HepG2 (cell line): Measurements from ENCODE around the gene GGCT. TPM values are rescaled to one million over a fixed set of nuclear protein-coding genes. Genes with fewer than 3 reads are reported as not detected.

Experiments
- ATAC-seq: fragments of 200-7000 bp; cut with Tn5 transposase; 3 replicates; pipeline ENCODE4 v1.9.1; 2020; ENCODE audit warnings: mild to moderate bottlenecking, moderate library complexity
- BruUV-seq: library from RNA; stranded (reverse); fragments of 400-500 nt; replicated peaks from 2 replicates; lab custom pipeline; 2021; lab: Mats Ljungman, UMichigan
- CTCF ChIA-PET: fragments of 300-600 bp; formaldehyde crosslinking; extraction: SDS; loops from one replicate; lab custom pipeline; 2021; ENCODE audit warnings: low total read pairs, inconsistent platforms, low intra/inter-chr PET ratio; lab: Yijun Ruan, JAX
- POLR2A ChIA-PET: fragments of 350-600 bp; sonication (Branson Sonifier 250); formaldehyde crosslinking; loops from one replicate; lab custom pipeline; 2020; ENCODE audit warnings: antibody characterized with exemption, inconsistent platforms; lab: Yijun Ruan, JAX
- DNase-seq: peaks from one replicate; pipeline ENCODE4 v3.0.0-alpha.2; 2015; ENCODE audit warnings: low spot score
- FAIRE-seq: peaks from 3 replicates; lab custom pipeline; 2011; peaks lifted over from hg19 to GRCh38; lab: Jason Lieb, UNC
- H2AFZ ChIP-seq: one replicate; pipeline ENCODE4 v1.6.1; 2011; ENCODE audit warnings: low read length, inconsistent platforms
- H3K27ac ChIP-seq: fragments of 300-600 bp; 3 replicates; pipeline ENCODE4 v1.8.0; 2011; ENCODE audit warnings: mixed run types, mild to moderate bottlenecking, mixed read lengths, low read length, inconsistent platforms; ENCODE audit not compliant: insufficient read depth; ENCODE audit errors: extremely low read length
- H3K27me3 ChIP-seq, 2 experiments: fragments of 200-600 bp in 1 of 2; 2 replicates in 1 of 2; 3 replicates in 1 of 2; pipeline versions ENCODE4 v1.6.0 to v1.8.0; 2011; ENCODE audit warnings: low read length in 2 of 2, mild to moderate bottlenecking in 2 of 2, moderate library complexity in 2 of 2, inconsistent platforms in 1 of 2; ENCODE audit not compliant: insufficient read depth in 2 of 2, control insufficient read depth in 1 of 2
- H3K36me3 ChIP-seq, 2 experiments: fragments of 200-600 bp in 1 of 2; replicated peaks in 1 of 2; 2 replicates in 1 of 2; 3 replicates in 1 of 2; pipeline versions ENCODE4 v1.5.1 to v1.8.0; 2011; ENCODE audit warnings: low read length in 2 of 2, inconsistent platforms in 1 of 2; ENCODE audit not compliant: insufficient read depth in 2 of 2, control insufficient read depth in 1 of 2
- H3K4me1 ChIP-seq: 2 replicates; pipeline ENCODE4 v1.5.1; 2012; ENCODE audit warnings: low read length, inconsistent platforms; ENCODE audit not compliant: insufficient read depth
- H3K4me2 ChIP-seq: 2 replicates; pipeline ENCODE4 v1.6.0; 2011; ENCODE audit warnings: low read depth, low read length, inconsistent platforms
- H3K4me3 ChIP-seq, 3 experiments: fragments of 200-600 bp in 1 of 3; sonication (generic), shearing (Covaris generic) in 1 of 3; replicated peaks in 1 of 3; 2 replicates each; pipeline ENCODE4 v1.5.1; 2011 to 2016; ENCODE audit warnings: low read length in 3 of 3, inconsistent platforms in 2 of 3, low read depth in 2 of 3, mild to moderate bottlenecking in 2 of 3, control low read depth in 1 of 3, mixed read lengths in 1 of 3; ENCODE audit not compliant: insufficient read depth in 1 of 3
- H3K79me2 ChIP-seq: one replicate; pipeline ENCODE4 v1.6.1; 2011; ENCODE audit warnings: low read length, inconsistent platforms; ENCODE audit not compliant: insufficient read depth
- H3K9ac ChIP-seq: 2 replicates; pipeline ENCODE4 v1.6.0; 2011; ENCODE audit warnings: mild to moderate bottlenecking, low read depth, low read length, inconsistent platforms; ENCODE audit not compliant: insufficient read depth
- H3K9me3 ChIP-seq: 2 replicates; pipeline ENCODE4 v1.5.1; 2012; ENCODE audit warnings: mild to moderate bottlenecking, low read length
- H4K20me1 ChIP-seq: 2 replicates; pipeline ENCODE4 v1.6.0; 2011; ENCODE audit warnings: inconsistent platforms, mild to moderate bottlenecking, low read length, moderate library complexity; ENCODE audit not compliant: insufficient read depth
- AGO2 ChIP-seq: fragments of 200-400 bp; formaldehyde crosslinking; optimal IDR thresholded peaks from 2 replicates; pipeline ENCODE3; 2017; ENCODE audit warnings: mild to moderate bottlenecking, low read depth, low read length, moderate library complexity
- CEBPG ChIP-seq: IDR thresholded peaks from 2 replicates; pipeline ENCODE4 v1.6.1; 2016
- CENPT ChIP-seq: sonication (generic); formaldehyde crosslinking; IDR thresholded peaks from 2 replicates; pipeline ENCODE4 v1.8.0; 2022; ENCODE audit warnings: low read depth, mild to moderate bottlenecking, moderate library complexity, missing genetic modification reagents
- GTF2F1 ChIP-seq: fragments of 150-350 bp; IDR thresholded peaks from 2 replicates; pipeline ENCODE4 v1.6.1; 2014; ENCODE audit warnings: low read length
- HDAC6 ChIP-seq: fragments of 200-600 bp; sonication (generic); IDR thresholded peaks from 2 replicates; pipeline ENCODE4 v1.7.0; 2017; ENCODE audit warnings: mild to moderate bottlenecking, antibody characterized with exemption, low read length, low read depth
- SIN3A ChIP-seq: IDR thresholded peaks from 2 replicates; pipeline ENCODE4 v1.6.1; 2011; ENCODE audit warnings: low read depth, mild to moderate bottlenecking, control low read depth, low read length, borderline replicate concordance
- ZNF260 ChIP-seq: sonication (generic); formaldehyde crosslinking; IDR thresholded peaks from 2 replicates; pipeline ENCODE4 v1.4.0; 2020; ENCODE audit warnings: missing genetic modification reagents, low read depth, mild to moderate bottlenecking, borderline replicate concordance
- ZNF326 ChIP-seq: sonication (generic); formaldehyde crosslinking; IDR thresholded peaks from 2 replicates; pipeline ENCODE4 v1.4.0; 2020; ENCODE audit warnings: missing genetic modification reagents, borderline replicate concordance
- ZNF350 ChIP-seq: sonication (generic); formaldehyde crosslinking; IDR thresholded peaks from 2 replicates; pipeline ENCODE4 v1.4.0; 2020; ENCODE audit warnings: mild to moderate bottlenecking, low read depth, missing genetic modification reagents, borderline replicate concordance
- ZNF616 ChIP-seq: sonication (generic); formaldehyde crosslinking; IDR thresholded peaks from 2 replicates; pipeline ENCODE4 v1.5.0; 2020; ENCODE audit warnings: low read depth, mild to moderate bottlenecking, missing genetic modification reagents
- ZNF782 ChIP-seq: sonication (generic); formaldehyde crosslinking; IDR thresholded peaks from 2 replicates; pipeline ENCODE4 v1.4.0; 2020; ENCODE audit warnings: missing genetic modification reagents, mild to moderate bottlenecking, borderline replicate concordance
- WGBS: methylation state at CpG from one replicate; pipeline ENCODE4 v1.1.6; 2017; ENCODE audit warnings: low lambda C conversion rate; 5-methylcytosine and 5-hydroxymethylcytosine counted together
- in situ Hi-C: cut with HindIII; loops from 2 replicates; pipeline ENCODE4 v1.10.0; 2017; ENCODE audit warnings: low pct_unique_long_range_greater_than_20kb; ENCODE audit not compliant: extremely low pct_ligation_motif_present
- intact Hi-C: fragments of 100-400 bp; cut with micrococcal nuclease; formaldehyde crosslinking; loops from one replicate; pipeline ENCODE4 v1.10.0; 2022; ENCODE audit not compliant: unreplicated experiment
- polyA plus RNA-seq, 8 experiments: library from polyadenylated mRNA; depleted of rRNA in 3 of 8; stranded (reverse) in 7 of 8; unstranded in 1 of 8; fragments of >200 nt; fragmentation: Illumina TruSeq in 4 of 8; extraction: Trizol in 4 of 8; gene quantifications; 2 replicates each; pipeline versions ENCODE4 v1.2.1 to v1.2.3, GENCODE V29; 2011 to 2016; ENCODE audit warnings: low read depth in 4 of 8, missing spikeins in 1 of 8, mixed read lengths in 1 of 8; ENCODE audit not compliant: insufficient read depth in 1 of 8
- total RNA-seq, 5 experiments: library from RNA; depleted of rRNA; stranded (reverse); fragments of >200 nt; fragmentation: Illumina TruSeq; extraction: Trizol; gene quantifications; 2 replicates each; pipeline ENCODE4 v1.2.3, GENCODE V29; 2016; ENCODE audit warnings: low read depth in 1 of 5
- TF ChIP-seq, protein P1 (sequence below): sonication (generic); formaldehyde crosslinking; IDR thresholded peaks from one replicate; pipeline ENCODE4 v1.5.1; 2020; ENCODE audit warnings: mild to moderate bottlenecking, missing genetic modification reagents; ENCODE audit errors: not compliant biosample characterization
- TF ChIP-seq, protein P2 (sequence below): sonication (generic); formaldehyde crosslinking; IDR thresholded peaks from 2 replicates; pipeline ENCODE4 v1.5.0; 2020; ENCODE audit warnings: missing genetic modification reagents, mild to moderate bottlenecking, borderline replicate concordance

Gene GGCT
- total and polyA plus RNA-seq, 2 of the 13 experiments (the other 11 are each of a cell fraction or from before 2014, with no cell fraction given): 19.5 to 78.3 TPM

DNA sequence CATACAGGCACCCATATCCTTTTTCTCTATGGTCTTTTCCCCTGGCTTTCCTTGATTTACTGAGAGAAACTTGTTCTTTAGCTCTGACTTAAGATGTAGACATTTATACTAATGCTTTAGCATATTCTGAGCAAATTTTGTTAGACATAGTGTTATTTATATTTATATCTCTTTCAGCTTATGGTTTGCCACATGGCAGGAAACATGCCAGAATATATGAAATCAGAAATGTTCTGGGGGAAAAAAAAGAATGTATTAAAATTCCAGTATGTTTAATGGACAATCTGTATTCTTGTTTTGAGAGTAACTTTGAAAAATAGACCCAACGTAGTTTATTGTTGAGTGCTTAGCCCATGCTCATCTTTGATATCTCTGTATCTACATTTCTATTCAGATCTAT, 10.1 kb upstream of the GGCT start:
- Histone ChIP-seq H3K9me3 (no peaks in the 10 kb centered on the region), H3K4me2 (no peak overlapping the region), H4K20me1 (no peaks in the 10 kb centered on the region), H3K9ac (no peak overlapping the region), H3K4me1 (no peaks in the 10 kb centered on the region), H3K36me3 (no peaks in the 10 kb centered on the region), H2AFZ (no peak overlapping the region), H3K79me2 (no peaks in the 10 kb centered on the region), H3K27me3 (no peaks in the 10 kb centered on the region), H3K27ac (no peak overlapping the region), H3K4me3 (no peak overlapping the region)
- ATAC-seq: no peak
- in situ Hi-C loops: no loop called here
- no TSS peak for BruUV-seq
- CTCF ChIA-PET: no interaction called here
- FAIRE-seq: no peak
- no peak for DNase-seq
- POLR2A ChIA-PET: no interaction called here
- WGBS: 79% methylated on average over 1 of the region's 1 CpG
- intact Hi-C loops: no loop called here
- TF ChIP-seq AGO2 (no peak), ZNF782 (CRISPR knock-in tag) (no peak), SIN3A (no peak), ZNF616 (CRISPR knock-in tag) (no peak), ZNF326 (CRISPR knock-in tag) (no peak), GTF2F1 (no peak), ZNF350 (no peak), HDAC6 (no peak), CENPT (CRISPR knock-in tag) (no peak), CEBPG (CRISPR knock-in tag) (no peak), ZNF260 (CRISPR knock-in tag) (no peak)
- TF ChIP-seq, protein P1, sequence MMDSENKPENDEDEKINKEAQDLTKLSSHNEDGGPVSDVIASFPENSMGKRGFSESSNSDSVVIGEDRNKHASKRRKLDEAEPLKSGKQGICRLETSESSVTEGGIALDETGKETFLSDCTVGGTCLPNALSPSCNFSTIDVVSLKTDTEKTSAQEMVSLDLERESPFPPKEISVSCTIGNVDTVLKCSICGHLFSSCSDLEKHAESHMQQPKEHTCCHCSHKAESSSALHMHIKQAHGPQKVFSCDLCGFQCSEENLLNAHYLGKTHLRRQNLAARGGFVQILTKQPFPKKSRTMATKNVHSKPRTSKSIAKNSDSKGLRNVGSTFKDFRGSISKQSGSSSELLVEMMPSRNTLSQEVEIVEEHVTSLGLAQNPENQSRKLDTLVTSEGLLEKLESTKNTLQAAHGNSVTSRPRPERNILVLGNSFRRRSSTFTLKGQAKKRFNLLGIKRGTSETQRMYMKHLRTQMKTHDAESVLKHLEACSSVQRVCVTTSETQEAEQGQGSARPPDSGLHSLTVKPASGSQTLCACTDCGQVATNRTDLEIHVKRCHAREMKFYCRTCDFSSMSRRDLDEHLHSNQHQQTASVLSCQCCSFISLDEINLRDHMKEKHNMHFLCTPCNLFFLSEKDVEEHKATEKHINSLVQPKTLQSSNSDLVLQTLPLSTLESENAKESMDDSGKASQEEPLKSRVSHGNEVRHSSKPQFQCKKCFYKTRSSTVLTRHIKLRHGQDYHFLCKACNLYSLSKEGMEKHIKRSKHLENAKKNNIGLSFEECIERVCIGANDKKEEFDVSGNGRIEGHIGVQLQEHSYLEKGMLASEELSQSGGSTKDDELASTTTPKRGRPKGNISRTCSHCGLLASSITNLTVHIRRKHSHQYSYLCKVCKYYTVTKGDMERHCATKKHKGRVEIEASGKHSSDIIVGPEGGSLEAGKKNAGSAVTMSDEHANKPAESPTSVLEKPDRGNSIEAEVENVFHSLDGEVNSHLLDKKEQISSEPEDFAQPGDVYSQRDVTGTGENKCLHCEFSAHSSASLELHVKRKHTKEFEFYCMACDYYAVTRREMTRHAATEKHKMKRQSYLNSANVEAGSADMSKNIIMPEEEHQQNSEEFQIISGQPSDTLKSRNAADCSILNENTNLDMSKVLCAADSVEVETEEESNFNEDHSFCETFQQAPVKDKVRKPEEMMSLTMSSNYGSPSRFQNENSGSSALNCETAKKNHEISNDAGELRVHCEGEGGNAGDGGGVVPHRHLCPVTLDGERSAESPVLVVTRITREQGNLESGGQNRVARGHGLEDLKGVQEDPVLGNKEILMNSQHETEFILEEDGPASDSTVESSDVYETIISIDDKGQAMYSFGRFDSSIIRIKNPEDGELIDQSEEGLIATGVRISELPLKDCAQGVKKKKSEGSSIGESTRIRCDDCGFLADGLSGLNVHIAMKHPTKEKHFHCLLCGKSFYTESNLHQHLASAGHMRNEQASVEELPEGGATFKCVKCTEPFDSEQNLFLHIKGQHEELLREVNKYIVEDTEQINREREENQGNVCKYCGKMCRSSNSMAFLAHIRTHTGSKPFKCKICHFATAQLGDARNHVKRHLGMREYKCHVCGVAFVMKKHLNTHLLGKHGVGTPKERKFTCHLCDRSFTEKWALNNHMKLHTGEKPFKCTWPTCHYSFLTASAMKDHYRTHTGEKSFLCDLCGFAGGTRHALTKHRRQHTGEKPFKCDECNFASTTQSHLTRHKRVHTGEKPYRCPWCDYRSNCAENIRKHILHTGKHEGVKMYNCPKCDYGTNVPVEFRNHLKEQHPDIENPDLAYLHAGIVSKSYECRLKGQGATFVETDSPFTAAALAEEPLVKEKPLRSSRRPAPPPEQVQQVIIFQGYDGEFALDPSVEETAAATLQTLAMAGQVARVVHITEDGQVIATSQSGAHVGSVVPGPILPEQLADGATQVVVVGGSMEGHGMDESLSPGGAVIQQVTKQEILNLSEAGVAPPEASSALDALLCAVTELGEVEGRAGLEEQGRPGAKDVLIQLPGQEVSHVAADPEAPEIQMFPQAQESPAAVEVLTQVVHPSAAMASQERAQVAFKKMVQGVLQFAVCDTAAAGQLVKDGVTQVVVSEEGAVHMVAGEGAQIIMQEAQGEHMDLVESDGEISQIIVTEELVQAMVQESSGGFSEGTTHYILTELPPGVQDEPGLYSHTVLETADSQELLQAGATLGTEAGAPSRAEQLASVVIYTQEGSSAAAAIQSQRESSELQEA (CRISPR knock-in tag): no peak
- TF ChIP-seq, protein P2, sequence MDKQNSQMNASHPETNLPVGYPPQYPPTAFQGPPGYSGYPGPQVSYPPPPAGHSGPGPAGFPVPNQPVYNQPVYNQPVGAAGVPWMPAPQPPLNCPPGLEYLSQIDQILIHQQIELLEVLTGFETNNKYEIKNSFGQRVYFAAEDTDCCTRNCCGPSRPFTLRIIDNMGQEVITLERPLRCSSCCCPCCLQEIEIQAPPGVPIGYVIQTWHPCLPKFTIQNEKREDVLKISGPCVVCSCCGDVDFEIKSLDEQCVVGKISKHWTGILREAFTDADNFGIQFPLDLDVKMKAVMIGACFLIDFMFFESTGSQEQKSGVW (CRISPR knock-in tag): no peak
